DOHH2 (cell line): ENCODE data around the gene NOB1.

Experiments used
- H3F3A ChIP-seq: fragments of 200-600 bp; sonication (generic), shearing (Covaris generic); 2 replicates; pipeline ENCODE4 v1.6.0; 2016; ENCODE audit warnings: antibody characterized with exemption, mild to moderate bottlenecking; ENCODE audit not compliant: control insufficient read depth, insufficient read depth
- H3K27ac ChIP-seq: fragments of 200-600 bp; sonication (generic); 2 replicates; pipeline ENCODE4 v1.5.1; 2014; ENCODE audit warnings: low read depth, mild to moderate bottlenecking, low read length, moderate library complexity
- H3K27me3 ChIP-seq: fragments of 200-600 bp; sonication (generic); 2 replicates; pipeline ENCODE4 v1.6.1; 2014; ENCODE audit warnings: mild to moderate bottlenecking, low read length, mixed read lengths; ENCODE audit not compliant: control insufficient read depth
- H3K36me3 ChIP-seq: fragments of 200-600 bp; sonication (generic); 2 replicates; pipeline ENCODE4 v1.6.1; 2014; ENCODE audit warnings: mild to moderate bottlenecking, low read length, moderate library complexity, mixed read lengths; ENCODE audit not compliant: control insufficient read depth
- H3K4me1 ChIP-seq: fragments of 200-600 bp; sonication (generic); 2 replicates; pipeline ENCODE4 v1.6.1; 2014; ENCODE audit warnings: mild to moderate bottlenecking, low read length, mixed read lengths; ENCODE audit not compliant: control insufficient read depth
- H3K4me2 ChIP-seq: fragments of 200-600 bp; sonication (generic); 2 replicates; pipeline ENCODE4 v1.6.0; 2014; ENCODE audit warnings: mild to moderate bottlenecking, low read length, moderate library complexity
- H3K4me3 ChIP-seq: fragments of 200-600 bp; sonication (generic); 2 replicates; pipeline ENCODE4 v1.5.1; 2014; ENCODE audit warnings: mild to moderate bottlenecking, low read length, mixed read lengths
- H3K79me2 ChIP-seq: fragments of 200-600 bp; sonication (generic); 2 replicates; pipeline ENCODE4 v1.6.1; 2014; ENCODE audit warnings: mild to moderate bottlenecking, low read length, mixed read lengths; ENCODE audit not compliant: control insufficient read depth
- H3K9me2 ChIP-seq: fragments of 200-600 bp; sonication (generic); replicated peaks from 2 replicates; pipeline ENCODE4 v1.6.1; 2014; ENCODE audit warnings: mild to moderate bottlenecking, low read length, mixed read lengths; ENCODE audit not compliant: control insufficient read depth
- H3K9me3 ChIP-seq: fragments of 200-600 bp; sonication (generic); 2 replicates; pipeline ENCODE4 v1.6.1; 2014; ENCODE audit warnings: antibody characterized with exemption, low read length, mixed read lengths; ENCODE audit not compliant: control insufficient read depth, insufficient read depth
- H4K20me1 ChIP-seq: fragments of 200-600 bp; sonication (generic); 2 replicates; pipeline ENCODE4 v1.6.0; 2014; ENCODE audit warnings: low read depth, mild to moderate bottlenecking, antibody characterized with exemption, low read length, moderate library complexity; ENCODE audit not compliant: control insufficient read depth, insufficient read depth
- CTCF ChIP-seq: fragments of 200-600 bp; sonication (generic); IDR thresholded peaks from one replicate; pipeline ENCODE4 v1.5.1; 2014; ENCODE audit warnings: antibody characterized with exemption, mild to moderate bottlenecking, low read depth, low read length; ENCODE audit not compliant: poor library complexity, severe bottlenecking
- EZH2phosphoT487 ChIP-seq: fragments of 200-600 bp; sonication (generic); IDR thresholded peaks from 2 replicates; pipeline ENCODE4 v1.6.1; 2017; ENCODE audit warnings: borderline replicate concordance, mild to moderate bottlenecking, antibody characterized with exemption, low read length, moderate library complexity, mixed read lengths

The NOB1 gene

GRCh38 chr16:69754469-69755310 is at the start of gene NOB1:
Gene NOB1 (minus strand): TSS chr16:69754926. CDS start chr16:69754910, 16 bp downstream.
- Histone ChIP-seq H3K9me2 (no peaks in the 10 kb centered on the region), H3K9me3 (no peaks in the 10 kb centered on the region), H3K36me3 (peaks cover 43% of the 10 kb centered on the region), H3K4me3 (peak within 1 kb of the TSS; percentile 87), H3K4me1 (peaks cover 20% of the 10 kb centered on the region), H3K27me3 (no peaks in the 10 kb centered on the region), H3K79me2 (peaks cover 48% of the 10 kb centered on the region), H4K20me1 (0 out of 2 replicates have a peak, but pooled peaks cover 5% of the 10 kb centered on the region), H3K4me2 (peak within 1 kb of the TSS; percentile 76), H3F3A (no peaks in the 10 kb centered on the region), H3K27ac (peak within 1 kb of the TSS; percentile 39)
- TF ChIP-seq EZH2phosphoT487: no peak
- TF ChIP-seq CTCF: peak; percentile 90

GRCh38 chr16:69804297-69804696 is 49.6 kb upstream of the NOB1 start:
- Histone ChIP-seq H4K20me1 (no peaks in the 10 kb centered on the region), H3K27ac (no peak overlapping the region), H3K79me2 (no peaks in the 10 kb centered on the region), H3K36me3 (peaks cover 7% of the 10 kb centered on the region; the same call in 1 of the 2 replicates), H3K9me3 (no peaks in the 10 kb centered on the region), H3K27me3 (no peaks in the 10 kb centered on the region), H3K9me2 (no peaks in the 10 kb centered on the region), H3K4me2 (no peak overlapping the region), H3F3A (peaks cover 3% of the 10 kb centered on the region; the same call in 1 of the 2 replicates), H3K4me3 (no peak overlapping the region), H3K4me1 (no peaks in the 10 kb centered on the region)
- TF ChIP-seq EZH2phosphoT487: no peak
- no peak for TF ChIP-seq CTCF

- H3K9me3 ChIP-seq: no peaks in the 10 kb centered on the region
- no peaks in the 10 kb centered on the region for H3K79me2 ChIP-seq
- H3K27me3 ChIP-seq: no peaks in the 10 kb centered on the region
- peaks cover 15% of the 10 kb centered on the region for H3K36me3 ChIP-seq
- H3K4me2 ChIP-seq: no peak overlapping the region
- peaks cover 3% of the 10 kb centered on the region; the same call in 1 of the 2 replicates for H3F3A ChIP-seq
- no peaks in the 10 kb centered on the region for H3K9me2 ChIP-seq
- TF ChIP-seq EZH2phosphoT487: no peak
- no peak for TF ChIP-seq CTCF
- H4K20me1 ChIP-seq: no peaks in the 10 kb centered on the region
- H3K4me3 ChIP-seq: no peak overlapping the region
- H3K27ac ChIP-seq: no peak overlapping the region
- peaks cover 5% of the 10 kb centered on the region for H3K4me1 ChIP-seq
Observed at GRCh38 chr16:69799611-69800031, 44.9 kb upstream of the NOB1 start.
